Fibroblast of skin of back (primary cell): ENCODE data around the gene CARMIL1. TPM values are rescaled to one million over a fixed set of nuclear protein-coding genes. Genes with fewer than 3 reads are reported as not detected.

ENCODE experiments used
- DNase-seq: peaks from one replicate; pipeline ENCODE4 v3.0.0-alpha.2; 2013
- polyA plus RNA-seq, 2 experiments: library from polyadenylated mRNA; unstranded; fragments of 120-200 nt; gene quantifications; one replicate each; pipeline ENCODE4 v1.2.1, GENCODE V29; 2013; ENCODE audit not compliant: insufficient read length in 2 of 2

Gene CARMIL1
- 6.1 TPM for polyA plus RNA-seq (2013, experiment 1 of 2; ENCODE audit: insufficient read length)
- polyA plus RNA-seq (2013, experiment 2 of 2; ENCODE audit: insufficient read length), result 7.8 TPM

GRCh38 chr6:25278914-25279747, at the start of gene CARMIL1:
TSS of gene CARMIL1 (plus strand) at chr6:25279374. CDS start at chr6:25279796, 422 bp downstream.
- DNase-seq, result peak; percentile 80

DNA sequence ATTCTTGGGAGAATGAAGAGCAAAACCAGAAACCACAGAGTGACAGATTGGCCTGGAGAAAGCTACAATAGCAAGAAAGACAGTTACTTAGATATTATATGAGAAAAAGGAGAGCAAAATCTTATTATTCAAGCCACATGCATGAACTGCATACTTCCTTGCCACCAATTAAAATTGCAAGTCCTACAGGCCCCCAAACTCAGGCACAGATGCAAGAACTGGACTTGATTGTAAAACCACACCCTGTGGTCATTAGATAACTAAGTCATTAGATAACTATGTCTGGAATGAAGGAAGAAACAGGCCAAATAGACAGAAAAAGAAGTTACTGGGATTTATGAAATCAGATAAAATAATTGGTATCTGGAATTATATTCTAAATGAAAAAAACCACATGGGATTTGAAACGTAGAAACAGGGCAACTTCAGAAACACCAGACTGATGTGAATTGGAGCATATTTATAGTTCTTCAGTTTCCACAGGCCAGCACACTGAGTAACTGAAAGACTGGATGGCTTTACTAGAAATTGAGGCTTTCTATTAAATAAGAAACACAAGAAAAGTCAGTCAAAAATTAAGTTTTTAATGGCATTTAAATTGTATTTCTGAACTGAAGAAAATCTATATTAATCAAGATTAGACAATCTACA, 49.4 kb upstream of the CARMIL1 start:
- peak; percentile 87 for DNase-seq

DNA sequence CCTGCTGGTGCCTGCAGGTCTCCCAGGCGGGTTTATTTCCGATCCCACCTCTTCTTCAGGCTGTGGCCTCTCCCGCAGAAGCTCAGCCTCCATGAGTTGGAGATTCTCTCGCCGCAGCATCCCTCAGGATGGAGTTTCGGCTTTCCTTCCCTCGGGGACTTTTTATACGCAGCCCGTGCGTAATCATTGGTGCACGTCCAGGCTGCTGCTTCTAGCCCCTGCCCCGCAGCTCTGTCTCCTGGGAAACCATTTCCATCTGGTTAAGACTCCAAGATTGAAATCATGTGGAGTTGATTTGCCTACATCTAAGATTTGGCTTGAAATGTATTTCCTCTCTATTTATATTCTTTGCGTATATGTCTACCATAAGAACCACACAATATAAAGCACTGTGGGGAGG, 46.7 kb upstream of the CARMIL1 start:
- peak; percentile 77 for DNase-seq

- DNase-seq, result no peak
Measured at GRCh38 chr6:25233226-25233625, 45.9 kb upstream of the CARMIL1 start.

DNA sequence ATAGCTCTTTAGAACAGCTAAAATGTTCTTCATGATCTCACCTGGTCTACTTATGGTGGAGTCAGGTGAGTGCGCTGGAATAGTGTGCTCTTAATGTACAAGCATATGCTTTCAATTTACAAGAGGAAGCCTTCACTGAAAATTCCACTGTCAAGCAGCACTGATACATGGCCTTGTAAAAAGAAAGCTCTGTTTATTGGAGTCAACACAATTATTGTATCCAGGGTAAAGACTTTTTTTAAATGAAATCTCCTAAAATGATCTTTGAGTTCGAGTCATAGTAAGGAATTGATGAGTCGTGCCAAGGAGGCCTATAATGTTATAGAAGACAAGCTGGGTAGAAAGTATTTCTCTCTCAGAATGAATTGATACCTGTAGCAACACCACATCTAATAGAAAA, 41.6 kb upstream of the CARMIL1 start:
- DNase-seq, result peak; percentile 28

DNA sequence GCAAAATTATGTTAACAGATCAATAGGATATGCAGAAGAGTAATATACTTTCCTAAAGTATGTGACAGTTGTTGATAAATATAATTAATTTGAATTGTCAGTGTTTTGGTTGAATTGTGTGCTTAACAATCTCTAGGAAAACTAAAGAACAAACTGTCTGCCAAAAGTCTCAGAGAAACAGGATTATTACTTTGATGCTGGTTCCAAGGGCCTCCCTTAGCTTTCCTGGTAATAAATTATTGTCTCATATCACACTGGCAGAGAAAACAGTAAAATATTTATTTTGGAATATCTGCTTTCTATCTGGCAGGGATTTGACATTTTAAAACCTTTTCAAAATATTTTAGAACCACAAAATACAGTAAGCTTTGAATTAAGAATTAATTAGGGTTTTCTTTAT, 40.1 kb upstream of the CARMIL1 start:
- no peak for DNase-seq

GRCh38 chr6:25239498-25239897, 39.7 kb upstream of the CARMIL1 start:
- no peak for DNase-seq

GRCh38 chr6:25242567-25242966, 36.6 kb upstream of the CARMIL1 start:
- no peak for DNase-seq

DNA sequence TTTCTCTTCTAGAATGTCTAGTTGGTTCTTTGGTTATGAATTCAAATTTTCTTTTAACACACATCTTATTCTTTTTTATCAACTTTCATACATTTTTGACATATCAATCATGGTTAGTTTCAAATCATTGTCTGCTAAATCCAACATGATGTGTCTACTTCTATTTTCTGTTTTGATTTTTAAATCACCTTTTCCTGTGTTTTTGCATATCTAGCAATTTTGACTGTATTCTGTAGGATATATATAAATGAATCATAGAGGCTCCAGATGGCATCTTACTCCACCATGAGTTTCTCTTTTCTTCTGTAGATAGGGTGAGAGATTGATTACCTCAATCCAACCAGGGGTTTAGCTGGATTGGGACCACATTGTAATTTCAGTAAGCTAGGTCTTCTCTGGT, 34.3 kb upstream of the CARMIL1 start:
- no peak for DNase-seq

DNA sequence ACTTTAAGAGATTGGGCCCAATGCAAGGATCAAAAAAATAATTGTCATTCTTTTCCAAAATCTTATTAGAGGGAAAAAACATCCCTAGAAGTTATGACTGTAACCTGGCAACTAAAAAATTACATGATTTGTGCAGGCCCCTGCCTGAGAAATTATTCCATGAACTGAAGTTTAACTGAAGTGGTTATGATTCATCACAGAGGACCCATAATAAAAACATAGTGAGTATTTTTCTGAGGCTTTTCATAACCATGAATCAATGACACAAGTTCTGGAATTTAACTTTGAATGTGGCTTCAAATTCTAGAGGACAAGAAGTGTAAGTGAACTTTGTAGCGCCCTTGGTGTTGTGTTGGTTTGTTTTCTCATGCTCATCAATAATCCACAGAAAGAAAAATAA, 31.1 kb upstream of the CARMIL1 start:
- DNase-seq, result peak; percentile 96

- no peak for DNase-seq
Measured at GRCh38 chr6:25249133-25249532, 30.0 kb upstream of the CARMIL1 start.

DNA sequence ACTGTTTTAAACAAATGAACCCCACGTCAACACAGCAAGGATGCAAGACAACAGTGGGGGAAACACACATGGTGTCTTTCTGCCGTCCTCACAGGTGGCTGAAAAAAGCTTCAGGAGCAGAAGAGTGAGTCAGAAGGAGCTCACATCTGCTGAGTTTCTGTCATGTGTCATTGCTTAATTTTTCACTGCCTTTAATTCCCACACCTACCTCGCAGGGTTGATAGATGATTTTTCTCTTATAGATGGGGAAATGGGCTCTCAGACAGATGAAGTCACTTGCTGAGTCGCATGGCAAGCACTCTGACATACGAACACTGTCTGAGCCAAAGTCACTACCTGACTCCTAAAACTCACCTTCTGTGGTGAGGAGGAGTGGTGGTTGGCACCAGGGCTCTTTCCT, 28.3 kb upstream of the CARMIL1 start:
- DNase-seq, result peak; percentile 67

- no peak for DNase-seq
Measured at GRCh38 chr6:25251426-25251825, 27.7 kb upstream of the CARMIL1 start.

DNA sequence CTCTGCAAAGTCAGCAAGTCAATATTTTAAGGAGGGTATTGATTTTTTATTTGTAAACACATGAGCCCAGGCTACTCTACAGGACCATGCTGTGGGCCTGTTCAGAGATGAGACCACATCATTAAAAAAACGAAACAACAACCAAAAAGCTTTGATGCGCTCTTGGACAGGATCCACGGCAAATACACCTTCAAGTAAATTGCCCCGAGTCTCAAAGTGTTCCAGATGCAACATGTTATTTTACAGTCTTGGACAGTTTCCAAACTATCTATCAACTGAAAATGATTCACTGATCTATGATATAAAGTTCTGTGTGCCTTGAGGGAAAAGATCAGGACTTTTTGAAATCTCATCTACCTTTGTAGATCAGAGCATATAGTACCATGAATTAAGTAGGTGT, 25.8 kb upstream of the CARMIL1 start:
- no peak for DNase-seq

- DNase-seq, result no peak
Measured at GRCh38 chr6:25254671-25255070, 24.5 kb upstream of the CARMIL1 start.

GRCh38 chr6:25257686-25258348, 21.4 kb upstream of the CARMIL1 start:
- DNase-seq, result no peak

GRCh38 chr6:25259756-25260155, 19.4 kb upstream of the CARMIL1 start:
- DNase-seq, result no peak

GRCh38 chr6:25263657-25264056, 15.5 kb upstream of the CARMIL1 start:
- DNase-seq, result peak; percentile 95

- peak; percentile 23 for DNase-seq
Measured at GRCh38 chr6:25266456-25267100, 12.6 kb upstream of the CARMIL1 start.

- no peak for DNase-seq
Measured at GRCh38 chr6:25267662-25268061, 11.5 kb upstream of the CARMIL1 start.

- no peak for DNase-seq
Measured at GRCh38 chr6:25270559-25270958, 8.6 kb upstream of the CARMIL1 start.

DNA sequence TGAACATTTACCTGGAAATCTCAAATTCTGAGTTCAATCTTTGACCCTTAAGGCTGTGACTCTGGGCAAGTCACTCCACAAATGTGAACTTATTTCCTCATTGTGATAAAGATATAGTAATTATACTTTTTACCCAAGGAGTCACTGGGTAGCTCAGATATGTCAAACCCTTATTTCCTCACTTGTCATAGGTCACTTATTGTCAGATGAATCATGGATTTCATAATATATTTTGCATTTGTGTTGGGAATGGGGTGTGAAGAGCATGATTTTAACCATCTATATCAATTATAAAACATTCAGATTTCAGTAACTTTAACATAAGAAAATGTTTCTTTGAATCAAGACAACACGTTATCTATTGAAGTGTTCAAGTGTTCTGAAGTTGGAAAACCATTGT, 3.7 kb upstream of the CARMIL1 start:
- DNase-seq, result no peak

GRCh38 chr6:25277386-25277785, 1.8 kb upstream of the CARMIL1 start:
- DNase-seq, result no peak
